Measurements from ENCODE around the gene MRPS25.

DNA sequence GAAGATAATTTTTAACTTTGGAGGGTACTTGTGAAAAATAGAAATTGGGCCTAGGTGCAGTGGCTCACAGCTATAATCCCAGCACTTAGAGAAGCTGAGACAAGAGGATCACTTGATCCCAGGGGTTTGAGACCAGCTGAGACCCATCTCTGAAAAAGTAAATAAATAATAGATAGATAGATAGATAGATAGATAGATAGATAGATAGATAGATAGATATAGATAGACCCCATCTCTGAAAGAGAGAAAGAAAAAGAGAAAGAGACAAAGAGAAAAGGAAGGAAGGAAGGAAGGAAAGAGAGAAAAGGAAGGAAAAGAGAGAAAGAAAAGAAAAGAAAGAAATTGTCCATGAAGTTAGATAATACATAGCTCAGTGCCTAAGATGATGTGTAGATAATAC lies 35.5 kb downstream of the MRPS25 start:
- no peak for TF ChIP-seq CTCF (IDR thresholded peaks at IDR 0.05 in 2 of 3, conservative IDR thresholded peaks at IDR 0.05 in 1 of 3; ENCODE audit: borderline replicate concordance in 1 of 3, insufficient read depth in 1 of 3, low read depth in 2 of 3, low read length in 2 of 3)
- no peak for TF ChIP-seq TCF7L2 (IDR thresholded peaks at IDR 0.05; ENCODE audit: borderline replicate concordance, extremely low read depth, insufficient read depth, insufficient read length)
- no peak for TF ChIP-seq EZH2phosphoT487 (IDR thresholded peaks at IDR 0.05; ENCODE audit: borderline replicate concordance)
- TF ChIP-seq, protein P1, sequence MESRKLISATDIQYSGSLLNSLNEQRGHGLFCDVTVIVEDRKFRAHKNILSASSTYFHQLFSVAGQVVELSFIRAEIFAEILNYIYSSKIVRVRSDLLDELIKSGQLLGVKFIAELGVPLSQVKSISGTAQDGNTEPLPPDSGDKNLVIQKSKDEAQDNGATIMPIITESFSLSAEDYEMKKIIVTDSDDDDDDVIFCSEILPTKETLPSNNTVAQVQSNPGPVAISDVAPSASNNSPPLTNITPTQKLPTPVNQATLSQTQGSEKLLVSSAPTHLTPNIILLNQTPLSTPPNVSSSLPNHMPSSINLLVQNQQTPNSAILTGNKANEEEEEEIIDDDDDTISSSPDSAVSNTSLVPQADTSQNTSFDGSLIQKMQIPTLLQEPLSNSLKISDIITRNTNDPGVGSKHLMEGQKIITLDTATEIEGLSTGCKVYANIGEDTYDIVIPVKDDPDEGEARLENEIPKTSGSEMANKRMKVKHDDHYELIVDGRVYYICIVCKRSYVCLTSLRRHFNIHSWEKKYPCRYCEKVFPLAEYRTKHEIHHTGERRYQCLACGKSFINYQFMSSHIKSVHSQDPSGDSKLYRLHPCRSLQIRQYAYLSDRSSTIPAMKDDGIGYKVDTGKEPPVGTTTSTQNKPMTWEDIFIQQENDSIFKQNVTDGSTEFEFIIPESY (IDR thresholded peaks at IDR 0.05; ENCODE audit: extremely low read depth, insufficient replicate concordance, low read length) = no peak
- TF ChIP-seq JUND (IDR thresholded peaks at IDR 0.05) = no peak
- TF ChIP-seq POLR2A (IDR thresholded peaks at IDR 0.05; ENCODE audit: borderline replicate concordance, extremely low read depth, insufficient read depth, insufficient read length) = no peak
- no peak for TF ChIP-seq EZH2 (IDR thresholded peaks at IDR 0.05)
- no peak for TF ChIP-seq POLR2AphosphoS5 (IDR thresholded peaks at IDR 0.05; ENCODE audit: low read depth, low read length)
- no peak for TF ChIP-seq YY1 (IDR thresholded peaks at IDR 0.05; ENCODE audit: extremely low read depth, insufficient replicate concordance, low read depth, low read length)
- TF ChIP-seq ZNF274 (IDR thresholded peaks at IDR 0.05; ENCODE audit: low read depth, low read length) = no peak
